ENCODE measurements around the gene RPL21. TPM values are rescaled to one million over a fixed set of nuclear protein-coding genes. Genes with fewer than 3 reads are reported as not detected.
"Not testable (repeated sequence)": the region's sequence is repeated elsewhere in the genome, so short reads cannot be mapped to it uniquely, and the experiment has no call there.

The RPL21 gene
- total RNA-seq, 2 donors from 2014 or later: 500 to 811 TPM

- Histone ChIP-seq H3K36me3 (replicated peaks in 1 of 2; ENCODE audit: insufficient read depth in 1 of 2, low read depth in 2 of 2) (no peaks in the 10 kb centered on the region), H3K4me1 (no peaks in the 10 kb centered on the region), H3K27ac (no peak overlapping the region), H3K9me3 (no peaks in the 10 kb centered on the region), H3K4me3 (no peak overlapping the region), H3K27me3 (no peaks in the 10 kb centered on the region)
- TF ChIP-seq CTCF (IDR thresholded peaks at IDR 0.05) (no peak), POLR2A (IDR thresholded peaks at IDR 0.05) (no peak)
- WGBS, 2 donors: 30 to 66% methylated on average over 2 of the region's 2 CpGs
- intact Hi-C loops (cut with DNase I): no loop called here
- ATAC-seq: no peak
- DNase-seq: no peak
Observed at GRCh38 chr13:27289011-27289665, 37.8 kb downstream of the RPL21 start.

GRCh38 chr13:27290715-27291114 is 39.4 kb downstream of the RPL21 start:
- no peaks in the 10 kb centered on the region for H3K9me3 ChIP-seq
- no peaks in the 10 kb centered on the region for H3K4me1 ChIP-seq
- no peaks in the 10 kb centered on the region for H3K36me3 ChIP-seq (replicated peaks in 1 of 2; ENCODE audit: insufficient read depth in 1 of 2, low read depth in 2 of 2)
- WGBS, 2 donors: 78 to 80% methylated on average over 3 to 4 of the region's 4 CpGs
- ATAC-seq (no peak), DNase-seq (no peak)
- intact Hi-C loops (cut with DNase I): no loop called here
- no peaks in the 10 kb centered on the region for H3K27me3 ChIP-seq
- no peak for TF ChIP-seq POLR2A (IDR thresholded peaks at IDR 0.05)
- no peak for TF ChIP-seq CTCF (IDR thresholded peaks at IDR 0.05)
- no peak overlapping the region for H3K4me3 ChIP-seq
- no peak overlapping the region for H3K27ac ChIP-seq

GRCh38 chr13:27291967-27292366 is 40.6 kb downstream of the RPL21 start:
- H3K27ac ChIP-seq; H3K9me3 ChIP-seq; ATAC-seq; H3K4me1 ChIP-seq; H3K36me3 ChIP-seq (replicated peaks in 1 of 2; ENCODE audit: insufficient read depth in 1 of 2, low read depth in 2 of 2); DNase-seq; H3K27me3 ChIP-seq; H3K4me3 ChIP-seq; intact Hi-C loops (cut with DNase I): not testable (repeated sequence)
- 87 to 91% methylated on average over 8 of the region's 8 CpGs for WGBS, 2 donors

- TF ChIP-seq POLR2A (IDR thresholded peaks at IDR 0.05): no peak
- TF ChIP-seq CTCF (IDR thresholded peaks at IDR 0.05): no peak
- Histone ChIP-seq H3K4me1 (no peaks in the 10 kb centered on the region), H3K36me3 (replicated peaks in 1 of 2; ENCODE audit: insufficient read depth in 1 of 2, low read depth in 2 of 2) (no peaks in the 10 kb centered on the region), H3K27ac (no peak overlapping the region), H3K27me3 (no peaks in the 10 kb centered on the region), H3K4me3 (no peak overlapping the region), H3K9me3 (no peaks in the 10 kb centered on the region)
- intact Hi-C loops (cut with DNase I): no loop called here
- no peak for ATAC-seq
- DNase-seq: no peak
- 63 to 76% methylated on average over 8 of the region's 8 CpGs for WGBS, 2 donors
Observed at GRCh38 chr13:27293076-27293691, 41.8 kb downstream of the RPL21 start.

- H3K36me3 ChIP-seq (replicated peaks in 1 of 2; ENCODE audit: insufficient read depth in 1 of 2, low read depth in 2 of 2): no peaks in the 10 kb centered on the region
- DNase-seq (no peak), ATAC-seq (no peak)
- 63 to 67% methylated on average over 4 of the region's 4 CpGs for WGBS, 2 donors
- H3K9me3 ChIP-seq: no peaks in the 10 kb centered on the region
- no peaks in the 10 kb centered on the region for H3K27me3 ChIP-seq
- TF ChIP-seq CTCF (IDR thresholded peaks at IDR 0.05) (no peak), POLR2A (IDR thresholded peaks at IDR 0.05) (no peak)
- H3K4me3 ChIP-seq: no peak overlapping the region
- intact Hi-C loops (cut with DNase I): no loop called here
- no peak overlapping the region for H3K27ac ChIP-seq
- no peaks in the 10 kb centered on the region for H3K4me1 ChIP-seq
Observed at GRCh38 chr13:27293873-27294515, 42.6 kb downstream of the RPL21 start.

Data from body of pancreas (tissue), 4 donors.